Upper lobe of right lung (tissue), 1 donor: ENCODE data around the gene COL5A3. TPM values are rescaled to one million over a fixed set of nuclear protein-coding genes. Genes with fewer than 3 reads are reported as not detected.
A peak's percentile ranks its signal among the peaks of the same experiment; 100 is the strongest.

Experiments
- ATAC-seq: fragments of 200-7000 bp; cut with Tn5 transposase; one replicate; pipeline ENCODE4 v1.9.1; 2020; ENCODE audit warnings: mild to moderate bottlenecking, moderate library complexity
- DNase-seq: peaks from one replicate; pipeline ENCODE4 v3.0.0-alpha.2; 2020
- H3K27ac ChIP-seq: fragments of 200-600 bp; one replicate; pipeline ENCODE4 v1.8.0; 2022
- H3K27me3 ChIP-seq: fragments of 200-600 bp; one replicate; pipeline ENCODE4 v1.8.0; 2022; ENCODE audit warnings: mild to moderate bottlenecking
- H3K36me3 ChIP-seq: fragments of 200-600 bp; one replicate; pipeline ENCODE4 v1.8.0; 2022
- H3K4me1 ChIP-seq: fragments of 200-600 bp; one replicate; pipeline ENCODE4 v1.8.0; 2022
- H3K4me3 ChIP-seq: fragments of 200-600 bp; one replicate; pipeline ENCODE4 v1.8.0; 2022; ENCODE audit warnings: mild to moderate bottlenecking
- H3K9me3 ChIP-seq: fragments of 200-600 bp; one replicate; pipeline ENCODE4 v1.8.0; 2022
- intact Hi-C: fragments of 100-400 bp; cut with DNase I; formaldehyde crosslinking; loops from one replicate; pipeline ENCODE4 v1.11.0; 2022
- total RNA-seq: library from RNA; stranded (reverse); fragmentation: NEBNext Ultra II Directional; extraction: Animal tissue kit (Norgen Biotek cat#: 25700); gene quantifications from one replicate; pipeline ENCODE4 v1.2.1, GENCODE V29; 2021
- TF ChIP-seq, protein P1 (sequence below): fragments of 200-600 bp; IDR thresholded peaks from one replicate; pipeline ENCODE4 v1.8.0; 2022; ENCODE audit warnings: antibody characterized with exemption
- donor health status: DM: no; HTN: yes; CAD: no; lungs with severe emphysema.

The COL5A3 gene
- total RNA-seq, 1 donor from 2014 or later, result 9.6 TPM

- DNase-seq (no peak), ATAC-seq (no peak)
- intact Hi-C loops, result no loop called here
- no peaks in the 10 kb centered on the region for H3K4me1 ChIP-seq
- no peaks in the 10 kb centered on the region for H3K9me3 ChIP-seq
- no peaks in the 10 kb centered on the region for H3K36me3 ChIP-seq
- H3K27me3 ChIP-seq, result no peaks in the 10 kb centered on the region
- H3K27ac ChIP-seq, result no peak overlapping the region
- TF ChIP-seq, protein P1, sequence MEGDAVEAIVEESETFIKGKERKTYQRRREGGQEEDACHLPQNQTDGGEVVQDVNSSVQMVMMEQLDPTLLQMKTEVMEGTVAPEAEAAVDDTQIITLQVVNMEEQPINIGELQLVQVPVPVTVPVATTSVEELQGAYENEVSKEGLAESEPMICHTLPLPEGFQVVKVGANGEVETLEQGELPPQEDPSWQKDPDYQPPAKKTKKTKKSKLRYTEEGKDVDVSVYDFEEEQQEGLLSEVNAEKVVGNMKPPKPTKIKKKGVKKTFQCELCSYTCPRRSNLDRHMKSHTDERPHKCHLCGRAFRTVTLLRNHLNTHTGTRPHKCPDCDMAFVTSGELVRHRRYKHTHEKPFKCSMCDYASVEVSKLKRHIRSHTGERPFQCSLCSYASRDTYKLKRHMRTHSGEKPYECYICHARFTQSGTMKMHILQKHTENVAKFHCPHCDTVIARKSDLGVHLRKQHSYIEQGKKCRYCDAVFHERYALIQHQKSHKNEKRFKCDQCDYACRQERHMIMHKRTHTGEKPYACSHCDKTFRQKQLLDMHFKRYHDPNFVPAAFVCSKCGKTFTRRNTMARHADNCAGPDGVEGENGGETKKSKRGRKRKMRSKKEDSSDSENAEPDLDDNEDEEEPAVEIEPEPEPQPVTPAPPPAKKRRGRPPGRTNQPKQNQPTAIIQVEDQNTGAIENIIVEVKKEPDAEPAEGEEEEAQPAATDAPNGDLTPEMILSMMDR, result no peak
- no peak overlapping the region for H3K4me3 ChIP-seq
These were observed 39.0 kb downstream of the COL5A3 start for GRCh38 chr19:9971166-9971897.

GRCh38 chr19:9970481-9970880 is 39.8 kb downstream of the COL5A3 start:
- H3K4me1 ChIP-seq, result no peaks in the 10 kb centered on the region
- no peak for ATAC-seq
- no peak for DNase-seq
- TF ChIP-seq, protein P1, result no peak
- H3K36me3 ChIP-seq, result no peaks in the 10 kb centered on the region
- no peaks in the 10 kb centered on the region for H3K9me3 ChIP-seq
- H3K27me3 ChIP-seq, result no peaks in the 10 kb centered on the region
- H3K27ac ChIP-seq, result no peak overlapping the region
- H3K4me3 ChIP-seq, result no peak overlapping the region
- intact Hi-C loops, result no loop called here

DNA sequence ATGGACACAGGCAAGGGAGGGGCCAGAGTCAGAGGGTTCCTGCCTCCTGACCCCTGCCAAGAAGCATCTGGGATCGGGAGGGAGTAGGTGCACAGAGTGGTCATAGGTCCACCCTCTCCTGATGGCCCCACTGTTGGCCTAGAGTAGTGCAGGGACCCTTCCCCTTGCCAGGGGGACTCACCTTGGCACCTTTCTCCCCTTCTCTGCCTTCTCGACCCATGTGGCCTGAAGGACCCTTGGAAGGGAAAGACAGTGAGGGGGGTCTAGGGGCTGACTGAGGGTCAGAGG is 40.7 kb downstream of the COL5A3 start:
- TF ChIP-seq, protein P1, result no peak
- no peak for ATAC-seq
- Histone ChIP-seq H3K27ac (no peak overlapping the region), H3K4me1 (no peaks in the 10 kb centered on the region), H3K9me3 (no peaks in the 10 kb centered on the region), H3K27me3 (no peaks in the 10 kb centered on the region), H3K4me3 (no peak overlapping the region), H3K36me3 (no peaks in the 10 kb centered on the region)
- intact Hi-C loops, result no loop called here
- no peak for DNase-seq

DNA sequence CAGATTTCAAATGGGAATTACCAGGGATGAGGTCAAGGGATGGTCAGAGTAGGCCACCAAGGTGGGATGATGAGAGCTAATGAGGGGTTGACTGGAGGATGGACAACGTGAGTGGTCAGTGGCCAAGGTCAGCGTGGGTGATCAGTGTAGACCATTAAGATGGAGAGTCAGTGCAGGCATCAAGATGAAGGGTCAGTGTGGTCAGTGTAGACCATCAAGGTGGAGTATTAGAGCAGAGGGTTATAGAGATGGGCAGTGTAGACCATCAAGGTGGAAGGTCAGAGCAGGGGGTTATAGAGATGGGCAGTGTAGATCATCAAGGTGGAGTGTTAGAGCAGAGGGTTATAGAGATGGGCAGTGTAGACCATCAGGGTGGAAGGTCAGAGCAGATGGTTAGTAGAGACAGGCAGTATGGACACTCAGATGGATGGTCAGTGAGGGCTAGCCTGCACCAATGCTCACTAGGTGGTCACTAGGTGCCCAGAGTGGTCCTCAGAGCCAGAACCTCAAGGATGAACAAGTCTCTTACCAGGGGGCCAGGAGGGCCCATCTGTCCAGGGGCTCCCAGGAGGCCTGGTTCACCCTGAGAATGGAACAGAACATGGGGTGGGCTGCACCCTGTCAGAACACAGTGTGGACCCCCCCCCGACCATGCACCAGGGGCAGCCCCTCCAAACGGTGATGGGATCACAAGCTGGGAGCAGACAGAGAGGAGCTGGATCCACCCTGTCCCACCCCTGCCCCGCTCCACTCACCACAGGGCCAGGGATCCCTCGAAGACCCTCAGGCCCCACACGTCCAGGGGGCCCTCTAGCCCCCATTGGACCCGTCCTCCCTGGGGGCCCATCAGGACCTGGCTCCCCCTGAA is 41.2 kb downstream of the COL5A3 start:
- intact Hi-C loops, result no loop called here
- Histone ChIP-seq H3K36me3 (no peaks in the 10 kb centered on the region), H3K9me3 (no peaks in the 10 kb centered on the region), H3K4me3 (no peak overlapping the region), H3K27me3 (no peaks in the 10 kb centered on the region), H3K27ac (no peak overlapping the region), H3K4me1 (no peaks in the 10 kb centered on the region)
- TF ChIP-seq, protein P1, result no peak
- ATAC-seq (peak; percentile 8), DNase-seq (no peak)

DNA sequence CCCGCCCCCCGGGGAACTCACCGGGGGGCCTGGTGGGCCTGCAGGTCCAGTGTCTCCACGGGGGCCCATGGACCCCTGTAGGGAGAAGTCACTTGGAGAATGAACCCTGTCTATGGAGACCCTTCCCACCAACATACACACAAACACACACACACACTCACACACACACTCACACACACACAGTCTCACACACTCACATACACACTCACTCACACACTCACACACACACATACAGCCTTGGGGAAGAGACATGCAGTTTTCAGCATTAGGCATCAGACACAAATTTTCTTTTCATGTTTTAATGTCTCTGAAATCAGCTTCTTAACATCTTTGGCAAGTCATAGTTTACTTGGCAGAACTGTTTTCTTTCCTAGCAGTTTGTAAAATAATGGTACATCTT is 43.0 kb downstream of the COL5A3 start:
- TF ChIP-seq, protein P1, result no peak

More for the DNA sequence above, 43.0 kb downstream of the COL5A3 start:
- H3K27me3 ChIP-seq, result no peaks in the 10 kb centered on the region
- no peak overlapping the region for H3K4me3 ChIP-seq
- ATAC-seq (no peak), DNase-seq (no peak)
- no peaks in the 10 kb centered on the region for H3K36me3 ChIP-seq
- no peak overlapping the region for H3K27ac ChIP-seq
- H3K9me3 ChIP-seq, result no peaks in the 10 kb centered on the region
- intact Hi-C loops, result no loop called here
- no peaks in the 10 kb centered on the region for H3K4me1 ChIP-seq
